Measurements from ENCODE around the gene XPR1.
"Not testable (repeated sequence)": the region's sequence is repeated elsewhere in the genome, so short reads cannot be mapped to it uniquely, and the experiment has no call there.

Gene XPR1

DNA sequence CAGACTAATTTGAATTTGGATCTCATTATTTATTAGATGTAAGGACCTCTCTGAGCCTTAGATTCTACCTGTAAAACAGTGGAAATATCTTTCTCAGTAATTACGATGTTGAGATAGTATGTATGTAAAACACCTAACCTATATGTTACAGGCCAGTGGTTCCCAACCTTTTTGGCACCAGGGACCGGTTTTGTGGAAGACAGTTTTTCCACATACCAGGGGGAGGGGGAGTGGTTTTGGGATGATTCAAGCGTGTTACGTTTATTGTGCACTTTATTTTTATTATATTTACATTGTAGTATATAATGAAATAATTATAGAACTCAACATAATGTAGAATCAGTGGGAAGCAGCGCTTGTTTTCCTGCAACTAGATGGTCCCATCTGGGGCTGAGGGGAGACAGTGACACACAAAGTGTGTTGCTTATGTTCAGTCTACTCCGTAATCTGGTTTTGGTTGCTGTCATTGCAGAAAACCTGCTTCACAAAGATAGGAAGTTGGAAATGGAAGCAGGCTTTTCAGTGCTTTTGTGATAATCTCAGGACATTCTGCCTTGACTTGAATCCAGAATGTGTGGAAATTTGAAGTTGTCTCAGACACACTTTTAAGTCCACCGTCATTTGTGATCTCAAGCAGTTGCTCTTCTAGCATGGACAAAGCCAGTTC lies 12.8 kb downstream of the XPR1 start:
- DNase-seq (ENCODE audit: low read depth, low spot score), result no peak

GRCh38 chr1:180645261-180645660 lies 13.4 kb downstream of the XPR1 start:
- not testable (repeated sequence) for DNase-seq (ENCODE audit: low read depth, low spot score)

DNA sequence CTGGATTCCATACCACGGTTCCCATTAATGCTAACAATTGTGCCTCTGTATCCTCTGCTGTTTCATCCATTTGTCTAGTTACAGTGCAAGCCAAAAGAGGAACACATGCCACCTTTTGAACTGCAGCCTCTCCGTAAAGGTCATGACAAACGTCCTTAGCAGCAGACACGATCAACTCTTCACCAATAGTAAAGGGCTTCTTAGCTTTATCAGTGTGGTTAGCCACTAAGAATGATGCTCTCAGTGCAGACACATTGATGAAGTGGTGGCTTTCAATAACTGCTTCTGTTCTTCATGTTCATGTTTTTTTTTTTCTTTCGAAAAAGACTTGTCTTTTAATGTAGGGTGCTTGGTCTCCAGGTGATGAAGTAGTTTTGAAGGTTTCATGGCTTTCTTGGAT lies 14.3 kb downstream of the XPR1 start:
- DNase-seq (ENCODE audit: low read depth, low spot score), result no peak

DNA sequence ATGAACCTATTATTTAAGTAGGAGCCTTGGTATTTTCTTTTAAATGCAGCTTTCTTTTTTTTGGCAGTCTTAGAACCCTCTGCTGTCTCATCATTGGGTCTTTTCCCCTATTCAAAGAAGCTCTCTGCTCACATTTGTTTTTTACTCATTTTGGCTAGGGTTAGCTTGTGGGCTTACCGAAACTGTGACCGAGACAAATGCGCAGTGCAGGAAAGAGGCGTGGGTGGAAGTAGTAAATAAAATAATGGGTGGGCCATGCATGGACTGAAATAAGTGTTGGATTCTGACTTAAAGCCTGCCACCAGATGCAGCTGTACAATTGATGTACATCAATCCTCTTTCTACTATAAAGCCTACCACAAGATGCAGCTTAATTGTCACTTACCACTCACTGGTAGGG lies 14.7 kb downstream of the XPR1 start:
- DNase-seq (ENCODE audit: low read depth, low spot score), result no peak

- DNase-seq (ENCODE audit: low read depth, low spot score), result no peak
Measured at GRCh38 chr1:180652792-180653191, 21.0 kb downstream of the XPR1 start.

GRCh38 chr1:180662709-180663108 lies 30.9 kb downstream of the XPR1 start:
- DNase-seq (ENCODE audit: low read depth, low spot score), result no peak

DNA sequence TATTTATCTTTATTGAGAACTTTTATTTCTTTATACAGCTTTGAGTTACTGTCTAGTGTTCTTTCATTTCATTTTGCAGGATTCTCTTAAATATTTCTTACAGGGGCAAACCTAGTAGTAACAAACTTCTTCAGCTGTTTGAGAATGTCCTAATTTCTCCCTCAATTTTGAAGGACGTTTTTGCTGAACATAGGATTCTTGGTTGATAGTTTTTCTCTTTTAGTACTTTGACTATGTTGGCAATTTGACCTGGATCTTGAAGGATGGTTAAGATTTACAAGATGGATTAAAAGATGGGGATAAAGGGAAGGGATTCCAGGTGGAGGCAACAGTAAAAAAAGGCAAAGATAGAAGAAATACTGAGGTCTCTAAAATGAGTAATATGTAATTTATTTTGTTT lies 38.9 kb downstream of the XPR1 start:
- no peak for DNase-seq (ENCODE audit: low read depth, low spot score)

- no peak for DNase-seq (ENCODE audit: low read depth, low spot score)
Measured at GRCh38 chr1:180672105-180672504, 40.3 kb downstream of the XPR1 start.

GRCh38 chr1:180672505-180672904 lies 40.7 kb downstream of the XPR1 start:
- no peak for DNase-seq (ENCODE audit: low read depth, low spot score)

DNA sequence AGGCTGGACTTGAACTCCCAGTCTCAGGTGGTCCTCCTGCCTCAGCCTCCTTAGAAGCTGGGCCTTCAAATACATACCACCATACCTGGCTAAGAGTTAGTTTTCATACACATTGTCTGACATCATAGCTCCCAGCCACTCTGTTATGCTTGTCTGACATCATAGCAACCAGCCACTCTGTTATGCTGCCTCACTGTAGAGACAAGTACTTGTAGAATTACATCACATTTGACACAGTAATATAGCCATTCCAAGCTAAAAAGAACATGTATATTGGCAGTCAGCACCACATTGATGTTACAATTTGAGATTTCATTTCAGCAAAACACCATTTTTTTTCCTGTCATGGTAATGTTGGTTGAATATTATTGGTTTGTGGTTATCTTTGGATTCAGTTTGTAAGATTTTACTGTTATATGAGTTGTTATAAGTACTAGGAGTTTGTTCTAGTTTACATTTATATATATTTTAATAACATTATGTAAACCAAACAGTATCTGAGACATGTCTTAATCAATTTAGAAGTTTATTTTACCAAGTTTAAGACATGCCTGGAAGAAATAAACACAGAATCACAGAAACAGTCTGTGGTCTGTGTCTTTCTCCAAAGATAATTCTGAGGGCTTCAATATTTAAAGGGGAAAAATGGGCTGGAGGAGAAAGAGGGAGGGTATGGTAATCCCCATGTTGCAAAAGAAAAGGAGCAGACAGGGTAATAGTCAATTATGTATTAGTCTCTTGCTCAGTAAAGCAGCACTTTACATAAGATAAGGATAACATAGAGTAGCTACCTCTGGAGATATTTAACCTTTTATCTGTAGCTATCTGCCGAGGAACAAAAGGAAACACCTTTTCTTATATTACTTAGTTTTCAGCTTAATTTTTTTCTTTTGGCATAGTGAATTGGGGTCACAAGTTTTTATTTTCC lies 43.0 kb downstream of the XPR1 start:
- no peak for DNase-seq (ENCODE audit: low read depth, low spot score)

GRCh38 chr1:180675586-180675985 lies 43.8 kb downstream of the XPR1 start:
- DNase-seq (ENCODE audit: low read depth, low spot score), result no peak

- DNase-seq (ENCODE audit: low read depth, low spot score), result no peak
Measured at GRCh38 chr1:180680558-180681144, 48.8 kb downstream of the XPR1 start.

- DNase-seq (ENCODE audit: low read depth, low spot score), result not testable (repeated sequence)
Measured at GRCh38 chr1:180683117-180683516, 51.3 kb downstream of the XPR1 start.

DNA sequence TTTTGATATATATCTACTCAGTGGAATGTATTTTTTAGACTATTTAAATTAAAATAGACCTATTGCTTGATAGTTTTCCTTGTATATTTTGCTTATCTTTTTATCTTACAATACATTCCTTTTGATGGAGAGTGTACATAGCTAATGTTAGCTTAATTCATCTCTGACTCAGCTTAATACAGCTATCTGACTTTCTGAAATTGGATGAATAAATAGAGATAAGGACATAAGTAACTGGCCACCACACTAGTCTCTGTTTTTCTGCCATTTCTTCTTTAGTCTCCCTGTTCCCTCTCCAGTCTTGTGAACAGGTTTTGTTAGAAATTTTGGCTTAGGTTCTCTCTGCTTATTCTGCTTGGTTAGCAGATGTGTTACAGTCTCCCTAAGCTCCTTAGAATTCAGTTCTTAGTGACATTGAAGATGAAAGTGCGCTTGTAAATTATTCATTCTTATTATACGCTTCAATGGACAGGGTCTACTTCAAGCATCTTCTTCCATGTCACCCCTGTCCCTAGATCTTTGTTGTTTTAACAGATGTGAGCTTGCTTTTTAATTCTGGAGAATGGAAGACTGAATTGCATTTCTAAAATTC lies 59.6 kb downstream of the XPR1 start:
- DNase-seq (ENCODE audit: low read depth, low spot score), result no peak

- DNase-seq (ENCODE audit: low read depth, low spot score), result no peak
Measured at GRCh38 chr1:180693564-180694244, 61.9 kb downstream of the XPR1 start.

DNA sequence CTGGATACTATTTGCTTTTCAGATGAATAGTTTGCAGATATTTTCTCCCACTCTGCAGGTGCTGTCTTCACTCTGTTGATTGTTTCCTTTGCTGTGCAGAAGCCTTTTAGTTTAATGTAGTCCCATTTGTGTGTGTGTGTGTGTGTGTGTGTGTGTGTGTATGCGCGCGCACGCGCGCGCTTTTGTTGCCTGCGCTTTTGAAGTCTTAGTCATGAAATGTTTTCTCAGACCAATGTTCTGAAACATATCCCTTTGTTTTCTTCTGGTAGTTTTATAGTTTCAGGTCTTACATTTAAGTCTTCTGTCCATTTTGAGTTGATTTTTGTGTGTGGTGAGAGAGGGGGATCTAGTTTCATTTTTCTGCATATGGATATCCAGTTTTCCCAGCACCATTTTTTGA lies 63.5 kb downstream of the XPR1 start:
- DNase-seq (ENCODE audit: low read depth, low spot score), result no peak

- DNase-seq (ENCODE audit: low read depth, low spot score), result no peak
Measured at GRCh38 chr1:180696361-180696760, 64.5 kb downstream of the XPR1 start.

DNA sequence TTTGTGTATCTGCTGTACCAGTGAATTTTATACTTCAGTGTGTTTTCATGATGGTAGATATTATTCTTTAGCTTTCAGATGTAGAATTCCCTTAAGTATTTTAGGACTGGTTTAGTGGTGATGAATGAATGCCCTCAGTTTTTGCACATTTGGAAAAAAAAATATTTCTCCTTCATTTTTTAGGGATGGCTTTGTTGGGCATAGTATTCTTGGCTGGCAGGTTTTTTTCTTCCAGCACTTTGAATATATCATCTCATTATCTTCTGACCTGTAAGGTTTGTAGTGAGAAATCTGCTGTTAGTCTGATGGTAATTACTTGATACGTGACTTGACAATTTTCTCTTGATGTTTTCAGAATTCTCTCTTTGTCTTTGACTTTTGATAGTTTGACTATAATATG lies 66.8 kb downstream of the XPR1 start:
- DNase-seq (ENCODE audit: low read depth, low spot score), result no peak

GRCh38 chr1:180702376-180702775 lies 70.6 kb downstream of the XPR1 start:
- not testable (repeated sequence) for DNase-seq (ENCODE audit: low read depth, low spot score)

GRCh38 chr1:180710746-180711145 lies 78.9 kb downstream of the XPR1 start:
- DNase-seq (ENCODE audit: low read depth, low spot score), result not testable (repeated sequence)

- DNase-seq (ENCODE audit: low read depth, low spot score), result not testable (repeated sequence)
Measured at GRCh38 chr1:180711260-180711659, 79.4 kb downstream of the XPR1 start.

GRCh38 chr1:180720753-180721152 lies 88.9 kb downstream of the XPR1 start:
- no peak for DNase-seq (ENCODE audit: low read depth, low spot score)

Measured in iPS DF 19.7 (cell line).